ENCODE measurements around the gene EXOC6.

The EXOC6 gene

GRCh38 chr10:93023013-93023650 lies 174.8 kb downstream of the EXOC6 start:
- DNase-seq (ENCODE audit: low read depth) = no peak

- no peak for DNase-seq (ENCODE audit: low read depth)
Observed at GRCh38 chr10:93026072-93026471, 177.8 kb downstream of the EXOC6 start.

- no peak for DNase-seq (ENCODE audit: low read depth)
Observed at GRCh38 chr10:93027508-93027907, 179.2 kb downstream of the EXOC6 start.

GRCh38 chr10:93028883-93029282 lies 180.6 kb downstream of the EXOC6 start:
- DNase-seq (ENCODE audit: low read depth) = no peak

- DNase-seq (ENCODE audit: low read depth) = no peak
Observed at GRCh38 chr10:93030409-93030808, 182.1 kb downstream of the EXOC6 start.

GRCh38 chr10:93032105-93032808 lies 183.9 kb downstream of the EXOC6 start:
- DNase-seq (ENCODE audit: low read depth) = no peak

GRCh38 chr10:93032809-93033137 lies 184.5 kb downstream of the EXOC6 start:
- DNase-seq (ENCODE audit: low read depth) = no peak

- DNase-seq (ENCODE audit: low read depth) = no peak
Observed at GRCh38 chr10:93034426-93034825, 186.1 kb downstream of the EXOC6 start.

- no peak for DNase-seq (ENCODE audit: low read depth)
Observed at GRCh38 chr10:93039110-93039509, 190.8 kb downstream of the EXOC6 start.

GRCh38 chr10:93039721-93040120 lies 191.4 kb downstream of the EXOC6 start:
- DNase-seq (ENCODE audit: low read depth) = no peak

GRCh38 chr10:93054486-93054885 lies 206.2 kb downstream of the EXOC6 start:
- DNase-seq (ENCODE audit: low read depth) = no peak

- DNase-seq (ENCODE audit: low read depth) = no peak
Observed at GRCh38 chr10:93058139-93058538, 209.8 kb downstream of the EXOC6 start.

- DNase-seq (ENCODE audit: low read depth) = no peak
Observed at GRCh38 chr10:93059975-93060886, 211.9 kb downstream of the EXOC6 start, which contains the start of gene CYP26C1. Gene CYP26C1, plus strand, starts transcription at chr10:93060798. Its CDS starts 466 bp downstream, at chr10:93061264.

- no peak for DNase-seq (ENCODE audit: low read depth)
Observed at GRCh38 chr10:93060887-93061593, 212.7 kb downstream of the EXOC6 start.

GRCh38 chr10:93061594-93062513 lies 213.5 kb downstream of the EXOC6 start:
- DNase-seq (ENCODE audit: low read depth) = no peak

GRCh38 chr10:93062514-93063143 lies 214.3 kb downstream of the EXOC6 start:
- DNase-seq (ENCODE audit: low read depth) = peak; percentile 67

- no peak for DNase-seq (ENCODE audit: low read depth)
Observed at GRCh38 chr10:93063144-93063976, 215.0 kb downstream of the EXOC6 start.

- no peak for DNase-seq (ENCODE audit: low read depth)
Observed at GRCh38 chr10:93063977-93064660, 215.8 kb downstream of the EXOC6 start.
